ENCODE data around the gene MICAL2.

The MICAL2 gene

DNA sequence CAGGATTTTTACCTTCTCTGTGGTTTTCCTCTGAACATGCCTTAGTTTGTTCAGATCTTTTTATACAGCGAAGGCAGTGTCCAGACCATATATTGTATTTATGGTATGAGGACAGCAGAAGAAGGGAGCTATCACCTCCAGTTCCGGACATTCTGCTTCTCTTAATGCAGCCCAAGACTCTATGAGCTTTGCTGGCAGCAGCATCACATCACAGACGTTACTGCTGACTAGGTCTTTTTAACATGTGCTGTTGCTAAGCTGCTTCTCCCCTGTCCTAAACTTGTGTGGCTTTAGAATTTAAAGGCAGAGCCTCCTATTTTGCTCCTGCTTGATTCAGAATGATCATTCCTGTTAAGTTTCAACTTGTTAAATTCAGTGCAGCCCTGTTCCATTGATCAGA lies 13.4 kb downstream of the MICAL2 start:
- no peaks in the 10 kb centered on the region for H3K9me3 ChIP-seq (ENCODE audit: control insufficient read depth, insufficient read depth, low read depth, low read length)
- no peaks in the 10 kb centered on the region for H3K4me1 ChIP-seq (ENCODE audit: control insufficient read depth, insufficient read depth, low read length)
- no peak overlapping the region for H3K4me3 ChIP-seq (ENCODE audit: low read depth, low read length)
- no peak for TF ChIP-seq ZNF768 (tag by site-specific recombination; IDR thresholded peaks at IDR 0.05)
- TF ChIP-seq ZNF214 (tag by site-specific recombination; IDR thresholded peaks at IDR 0.05; ENCODE audit: borderline replicate concordance), result no peak
- TF ChIP-seq, protein P1, sequence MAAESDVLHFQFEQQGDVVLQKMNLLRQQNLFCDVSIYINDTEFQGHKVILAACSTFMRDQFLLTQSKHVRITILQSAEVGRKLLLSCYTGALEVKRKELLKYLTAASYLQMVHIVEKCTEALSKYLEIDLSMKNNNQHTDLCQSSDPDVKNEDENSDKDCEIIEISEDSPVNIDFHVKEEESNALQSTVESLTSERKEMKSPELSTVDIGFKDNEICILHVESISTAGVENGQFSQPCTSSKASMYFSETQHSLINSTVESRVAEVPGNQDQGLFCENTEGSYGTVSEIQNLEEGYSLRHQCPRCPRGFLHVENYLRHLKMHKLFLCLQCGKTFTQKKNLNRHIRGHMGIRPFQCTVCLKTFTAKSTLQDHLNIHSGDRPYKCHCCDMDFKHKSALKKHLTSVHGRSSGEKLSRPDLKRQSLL (tag by site-specific recombination; IDR thresholded peaks at IDR 0.05), result no peak
- TF ChIP-seq ZNF18 (tag by site-specific recombination; IDR thresholded peaks at IDR 0.05), result no peak
- no peak for TF ChIP-seq ZNF830 (tag by site-specific recombination; IDR thresholded peaks at IDR 0.05; ENCODE audit: low read depth)
- no peaks in the 10 kb centered on the region for H3K36me3 ChIP-seq (ENCODE audit: control insufficient read depth in 2 of 2, insufficient read depth in 1 of 2, low read length in 2 of 2)
- CTCF ChIA-PET, result interaction anchor here (0.6 to 5.7 kb wide), 8 partner anchors 14 to 165 kb away, joined by 3 to 34 read pairs (median 4); no protein-coding TSS in a partner anchor
- POLR2A ChIA-PET, result no interaction called here
- H3K27ac ChIP-seq (ENCODE audit: extremely low read depth, low read depth, low read length), result no peak overlapping the region

GRCh38 chr11:12124306-12124705 lies 13.9 kb downstream of the MICAL2 start:
- TF ChIP-seq ZNF513 (tag by site-specific recombination; IDR thresholded peaks at IDR 0.05) (no peak), ZNF175 (tag by site-specific recombination; IDR thresholded peaks at IDR 0.05) (no peak), INSM2 (tag by site-specific recombination; IDR thresholded peaks at IDR 0.05) (no peak), ZNF561 (tag by site-specific recombination; IDR thresholded peaks at IDR 0.05; ENCODE audit: borderline replicate concordance) (no peak), ZNF274 (IDR thresholded peaks at IDR 0.05; ENCODE audit: low read length) (no peak), ZNF274 (tag by site-specific recombination; IDR thresholded peaks at IDR 0.05; ENCODE audit: borderline replicate concordance) (no peak), SALL2 (tag by site-specific recombination; IDR thresholded peaks at IDR 0.05; ENCODE audit: borderline replicate concordance) (no peak)
- POLR2A ChIA-PET, result no interaction called here
- H3K4me3 ChIP-seq (ENCODE audit: low read depth, low read length), result no peak overlapping the region
- no peaks in the 10 kb centered on the region for H3K36me3 ChIP-seq (ENCODE audit: control insufficient read depth in 2 of 2, insufficient read depth in 1 of 2, low read length in 2 of 2)
- no peaks in the 10 kb centered on the region for H3K4me1 ChIP-seq (ENCODE audit: control insufficient read depth, insufficient read depth, low read length)
- no peak overlapping the region for H3K27ac ChIP-seq (ENCODE audit: extremely low read depth, low read depth, low read length)
- H3K9me3 ChIP-seq (ENCODE audit: control insufficient read depth, insufficient read depth, low read depth, low read length), result no peaks in the 10 kb centered on the region
- CTCF ChIA-PET, result interaction anchor here (0.6 to 5.7 kb wide), 5 partner anchors 77 to 164 kb away, joined by 3 to 34 read pairs (median 4); no protein-coding TSS in a partner anchor

DNA sequence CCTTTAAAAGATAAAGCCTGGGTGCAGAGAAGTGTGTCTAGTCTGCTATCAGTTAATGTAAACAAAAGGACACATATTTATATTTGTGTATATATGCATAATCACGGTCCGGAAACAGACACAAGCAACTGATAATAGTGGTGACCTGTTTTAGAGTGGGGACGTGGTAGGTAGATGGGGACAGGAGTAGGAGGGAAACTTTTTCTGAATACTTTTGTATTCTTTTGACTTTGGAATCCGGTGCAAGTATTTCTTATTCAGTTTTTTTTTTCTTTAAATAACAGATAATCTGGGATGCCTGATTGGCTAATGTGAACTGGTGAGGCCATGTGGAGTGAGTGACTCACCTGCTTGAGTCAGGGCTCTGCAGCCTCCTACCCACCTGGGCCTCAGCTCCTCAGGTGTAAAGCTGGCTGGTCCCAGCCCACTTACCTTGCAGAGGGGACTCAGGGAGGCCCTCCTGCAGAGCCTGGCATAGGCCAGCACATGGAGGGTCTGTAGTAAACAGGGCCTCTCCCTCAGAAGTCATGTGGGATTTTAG lies 15.3 kb downstream of the MICAL2 start:
- CTCF ChIA-PET, result interaction anchor here (0.5 to 5.7 kb wide), 7 partner anchors 9 to 164 kb away, joined by 3 to 34 read pairs (median 3); no protein-coding TSS in a partner anchor
- POLR2A ChIA-PET, result no interaction called here
- H3K27ac ChIP-seq (ENCODE audit: extremely low read depth, low read depth, low read length), result no peak overlapping the region
- TF ChIP-seq ZFP3 (tag by site-specific recombination; IDR thresholded peaks at IDR 0.05; ENCODE audit: low read depth) (no peak), ZNF335 (tag by site-specific recombination; conservative IDR thresholded peaks at IDR 0.05) (no peak), ZNF341 (tag by site-specific recombination; IDR thresholded peaks at IDR 0.05; ENCODE audit: low read depth) (no peak), ZSCAN16 (tag by site-specific recombination; IDR thresholded peaks at IDR 0.05) (no peak), ZNF654 (tag by site-specific recombination; IDR thresholded peaks at IDR 0.05; ENCODE audit: low read depth) (no peak), PATZ1 (tag by site-specific recombination; IDR thresholded peaks at IDR 0.05) (no peak), ZNF214 (tag by site-specific recombination; IDR thresholded peaks at IDR 0.05; ENCODE audit: borderline replicate concordance) (no peak), ZNF140 (tag by site-specific recombination; IDR thresholded peaks at IDR 0.05) (no peak), MEIS1 (CRISPR knock-in tag; IDR thresholded peaks at IDR 0.05; ENCODE audit: borderline replicate concordance) (no peak), BCL11A (tag by site-specific recombination; IDR thresholded peaks at IDR 0.05; ENCODE audit: low read depth) (no peak)
- TF ChIP-seq, protein P2, sequence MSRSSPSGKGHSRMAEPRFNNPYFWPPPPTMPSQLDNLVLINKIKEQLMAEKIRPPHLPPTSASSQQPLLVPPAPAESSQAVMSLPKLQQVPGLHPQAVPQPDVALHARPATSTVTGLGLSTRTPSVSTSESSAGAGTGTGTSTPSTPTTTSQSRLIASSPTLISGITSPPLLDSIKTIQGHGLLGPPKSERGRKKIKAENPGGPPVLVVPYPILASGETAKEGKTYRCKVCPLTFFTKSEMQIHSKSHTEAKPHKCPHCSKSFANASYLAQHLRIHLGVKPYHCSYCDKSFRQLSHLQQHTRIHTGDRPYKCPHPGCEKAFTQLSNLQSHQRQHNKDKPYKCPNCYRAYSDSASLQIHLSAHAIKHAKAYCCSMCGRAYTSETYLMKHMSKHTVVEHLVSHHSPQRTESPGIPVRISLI (tag by site-specific recombination; IDR thresholded peaks at IDR 0.05), result no peak

More for the DNA sequence above, 15.3 kb downstream of the MICAL2 start:
- H3K4me3 ChIP-seq (ENCODE audit: low read depth, low read length), result no peak overlapping the region
- H3K4me1 ChIP-seq (ENCODE audit: control insufficient read depth, insufficient read depth, low read length), result no peaks in the 10 kb centered on the region
- no peaks in the 10 kb centered on the region for H3K9me3 ChIP-seq (ENCODE audit: control insufficient read depth, insufficient read depth, low read depth, low read length)
- H3K36me3 ChIP-seq (ENCODE audit: control insufficient read depth in 2 of 2, insufficient read depth in 1 of 2, low read length in 2 of 2), result no peaks in the 10 kb centered on the region

All from HEK293 (cell line).